Pancreas (tissue), 10 donors: ENCODE measurements around the gene ADAMTS15. TPM values are rescaled to one million over a fixed set of nuclear protein-coding genes. Genes with fewer than 3 reads are reported as not detected.

Experiments
- ATAC-seq, 4 donors: fragments of 200-7000 bp; cut with Tn5 transposase; one replicate each; pipeline versions ENCODE4 v1.8.0 to v1.9.1; 2020; ENCODE audit warnings: mild to moderate bottlenecking in 4 of 4, moderate library complexity in 4 of 4
- DNase-seq, 6 donors: peaks; one replicate each; pipeline ENCODE4 v3.0.0-alpha.2; 2020
- FAIRE-seq: peaks from 2 replicates; lab custom pipeline; 2012; peaks lifted over from hg19 to GRCh38; lab: Jason Lieb, UNC
- H3K27ac ChIP-seq, 4 donors: fragments of 200-600 bp; sonication (generic); 1 replicate in 3 of 4; 2 replicates in 1 of 4; pipeline versions ENCODE4 v1.5.0 to v1.8.0; 2020
- H3K27me3 ChIP-seq, 4 donors: fragments of 200-600 bp; one replicate each; pipeline ENCODE4 v1.8.0; 2021
- H3K36me3 ChIP-seq, 3 donors: fragments of 200-600 bp; sonication (generic) in 1 of 3; one replicate each; pipeline versions ENCODE4 v1.5.0 to v1.8.0; 2020 to 2021
- H3K4me1 ChIP-seq, 3 donors: fragments of 200-600 bp; one replicate each; pipeline ENCODE4 v1.8.0; 2021
- H3K4me3 ChIP-seq, 4 donors: fragments of 200-600 bp; sonication (generic) in 2 of 4; one replicate each; pipeline versions ENCODE4 v1.5.0 to v1.8.0; 2020 to 2021
- H3K9me3 ChIP-seq, 4 donors: fragments of 200-600 bp; one replicate each; pipeline ENCODE4 v1.8.0; 2021
- WGBS, 2 donors: extraction: QIAGEN DNeasy Blood & Tissue Kit; methylation state at CpG; one replicate each; pipeline ENCODE4 v1.1.7; 2013; 5-methylcytosine and 5-hydroxymethylcytosine counted together
- intact Hi-C, 3 donors: fragments of 100-400 bp; cut with DNase I; formaldehyde crosslinking; loops; one replicate each; pipeline versions ENCODE4 v1.11.1 to v1.14.2; 2022
- polyA plus RNA-seq, 2 donors: library from polyadenylated mRNA; stranded (reverse); fragments of 200-250 nt; gene quantifications; one replicate each; pipeline ENCODE4 v1.2.3, GENCODE V29; 2013
- total RNA-seq, 6 donors: library from RNA; stranded (reverse); fragmentation: NEBNext Ultra II Directional in 4 of 6; extraction: Animal tissue kit (Norgen Biotek cat#: 25700) in 4 of 6; gene quantifications; one replicate each; pipeline versions ENCODE4 v1.2.1 to v1.2.4, GENCODE V29; 2021 to 2023
- TF ChIP-seq, protein P1 (sequence below), 4 donors: fragments of 200-600 bp; sonication (generic) in 3 of 4; IDR thresholded peaks; one replicate each; pipeline versions ENCODE4 v1.5.0 to v1.8.0; 2021; ENCODE audit warnings: antibody characterized with exemption in 4 of 4
- donor health status: healthy with polysubstance abuse.
- donor health status: DM: no; HTN: no; CAD: no; lungs with moderate emphysema.
- donor health status: DM: no; HTN: no; CAD: no.
- donor health status: control.
- donor health status: control.
- donor health status: Bipolar disorder and iron deficiency.
- donor health status: DM: yes; HTN: yes; CAD: no.
- donor health status: DM: no; HTN: no; CAD: no.
- donor health status: DM: no; HTN: no; CAD: no.
- donor health status: DM: yes; HTN: yes; CAD: no.

ADAMTS15 gene
- total and polyA plus RNA-seq, 8 donors = 0.14 to 1.2 (median 0.78) TPM

- Histone ChIP-seq H3K27ac (no peak overlapping the region), H3K27me3 (no peaks in the 10 kb centered on the region), H3K4me3 (no peak overlapping the region), H3K4me1 (peaks cover 9 to 12% (median 11%) of the 10 kb centered on the region in 3 donors), H3K36me3 (no peaks in the 10 kb centered on the region), H3K9me3 (no peaks in the 10 kb centered on the region)
- FAIRE-seq (no peak), DNase-seq (no peak), ATAC-seq (no peak)
- TF ChIP-seq, protein P1, sequence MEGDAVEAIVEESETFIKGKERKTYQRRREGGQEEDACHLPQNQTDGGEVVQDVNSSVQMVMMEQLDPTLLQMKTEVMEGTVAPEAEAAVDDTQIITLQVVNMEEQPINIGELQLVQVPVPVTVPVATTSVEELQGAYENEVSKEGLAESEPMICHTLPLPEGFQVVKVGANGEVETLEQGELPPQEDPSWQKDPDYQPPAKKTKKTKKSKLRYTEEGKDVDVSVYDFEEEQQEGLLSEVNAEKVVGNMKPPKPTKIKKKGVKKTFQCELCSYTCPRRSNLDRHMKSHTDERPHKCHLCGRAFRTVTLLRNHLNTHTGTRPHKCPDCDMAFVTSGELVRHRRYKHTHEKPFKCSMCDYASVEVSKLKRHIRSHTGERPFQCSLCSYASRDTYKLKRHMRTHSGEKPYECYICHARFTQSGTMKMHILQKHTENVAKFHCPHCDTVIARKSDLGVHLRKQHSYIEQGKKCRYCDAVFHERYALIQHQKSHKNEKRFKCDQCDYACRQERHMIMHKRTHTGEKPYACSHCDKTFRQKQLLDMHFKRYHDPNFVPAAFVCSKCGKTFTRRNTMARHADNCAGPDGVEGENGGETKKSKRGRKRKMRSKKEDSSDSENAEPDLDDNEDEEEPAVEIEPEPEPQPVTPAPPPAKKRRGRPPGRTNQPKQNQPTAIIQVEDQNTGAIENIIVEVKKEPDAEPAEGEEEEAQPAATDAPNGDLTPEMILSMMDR (IDR thresholded peaks at IDR 0.05) = no peak
- intact Hi-C loops = no loop called here
Measured at GRCh38 chr11:130514316-130514715, 65.9 kb downstream of the ADAMTS15 start.

- FAIRE-seq = no peak
- H3K27me3 ChIP-seq = no peaks in the 10 kb centered on the region
- intact Hi-C loops = no loop called here
- TF ChIP-seq, protein P1 (IDR thresholded peaks at IDR 0.05) = no peak
- ATAC-seq = no peak
- no peak overlapping the region for H3K4me3 ChIP-seq
- H3K27ac ChIP-seq = no peak overlapping the region
- WGBS, 2 donors = 85 to 92% methylated on average over 6 of the region's 6 CpGs
- no peaks in the 10 kb centered on the region for H3K9me3 ChIP-seq
- no peak for DNase-seq
- peaks cover 9 to 15% (median 11%) of the 10 kb centered on the region in 3 donors for H3K4me1 ChIP-seq
- H3K36me3 ChIP-seq = no peaks in the 10 kb centered on the region
Measured at GRCh38 chr11:130514851-130515250, 66.4 kb downstream of the ADAMTS15 start.

GRCh38 chr11:130515829-130516553, 67.5 kb downstream of the ADAMTS15 start:
- no peaks in the 10 kb centered on the region for H3K9me3 ChIP-seq
- TF ChIP-seq, protein P1 (IDR thresholded peaks at IDR 0.05) = no peak
- no peaks in the 10 kb centered on the region for H3K36me3 ChIP-seq
- WGBS, 2 donors = 87 to 88% methylated on average over 4 of the region's 4 CpGs
- no peak overlapping the region for H3K4me3 ChIP-seq
- H3K27ac ChIP-seq = no peak overlapping the region
- intact Hi-C loops = no loop called here
- DNase-seq = no peak
- ATAC-seq = no peak
- H3K27me3 ChIP-seq = no peaks in the 10 kb centered on the region
- no peak for FAIRE-seq
- H3K4me1 ChIP-seq = peaks cover 5 to 14% (median 5%) of the 10 kb centered on the region in 3 donors

- FAIRE-seq (no peak), ATAC-seq (no peak), DNase-seq (no peak)
- TF ChIP-seq, protein P1 (IDR thresholded peaks at IDR 0.05) = no peak
- no peaks in the 10 kb centered on the region for H3K36me3 ChIP-seq
- no peaks in the 10 kb centered on the region for H3K9me3 ChIP-seq
- H3K4me1 ChIP-seq = peaks cover 5 to 14% (median 5%) of the 10 kb centered on the region in 3 donors
- H3K27me3 ChIP-seq = no peaks in the 10 kb centered on the region
- no peak overlapping the region for H3K27ac ChIP-seq
- 94% methylated on average over 10 of the region's 10 CpGs for WGBS, 2 donors
- intact Hi-C loops = no loop called here
- H3K4me3 ChIP-seq = no peak overlapping the region
Measured at GRCh38 chr11:130516554-130517505, 68.4 kb downstream of the ADAMTS15 start.
